GM06990 (cell line): ENCODE measurements around the gene TSPAN9.

Source experiments
- DNase-seq: peaks from one replicate; pipeline ENCODE4 v3.0.0-alpha.2; 2011; ENCODE audit not compliant: insufficient read length; ENCODE audit errors: extremely low read depth
- H3K27me3 ChIP-seq: replicated peaks from 2 replicates; pipeline ENCODE4 v1.6.0; 2011; ENCODE audit warnings: low read length; ENCODE audit not compliant: control insufficient read depth, insufficient read depth
- H3K36me3 ChIP-seq: 2 replicates; pipeline ENCODE4 v1.5.1; 2011; ENCODE audit warnings: low read length; ENCODE audit not compliant: control insufficient read depth, insufficient read depth
- H3K4me3 ChIP-seq: replicated peaks from 2 replicates; pipeline ENCODE4 v1.5.1; 2011; ENCODE audit warnings: low read depth, mild to moderate bottlenecking, control low read depth, low read length
- CTCF ChIP-seq: IDR thresholded peaks from 2 replicates; pipeline ENCODE4 v1.5.1; 2011; ENCODE audit warnings: low read length, control low read depth, mild to moderate bottlenecking, inconsistent platforms; ENCODE audit not compliant: insufficient read depth, poor library complexity, severe bottlenecking

The TSPAN9 gene

GRCh38 chr12:3224530-3224903 is 147.3 kb downstream of the TSPAN9 start:
- Histone ChIP-seq H3K4me3 (no peak overlapping the region), H3K27me3 (no peaks in the 10 kb centered on the region), H3K36me3 (no peaks in the 10 kb centered on the region)
- TF ChIP-seq CTCF: no peak
- no peak for DNase-seq

- Histone ChIP-seq H3K36me3 (no peaks in the 10 kb centered on the region), H3K4me3 (no peak overlapping the region)
- DNase-seq: no peak
Observed at GRCh38 chr12:3225154-3225795, 148.1 kb downstream of the TSPAN9 start.

GRCh38 chr12:3225796-3226180 is 148.6 kb downstream of the TSPAN9 start:
- Histone ChIP-seq H3K4me3 (no peak overlapping the region), H3K27me3 (no peaks in the 10 kb centered on the region), H3K36me3 (no peaks in the 10 kb centered on the region)
- no peak for DNase-seq
- no peak for TF ChIP-seq CTCF

More at GRCh38 chr12:3225154-3225795, 148.1 kb downstream of the TSPAN9 start:
- no peaks in the 10 kb centered on the region for H3K27me3 ChIP-seq
- no peak for TF ChIP-seq CTCF

- H3K36me3 ChIP-seq: no peaks in the 10 kb centered on the region
- H3K27me3 ChIP-seq: no peaks in the 10 kb centered on the region
- no peak for DNase-seq
- no peak overlapping the region for H3K4me3 ChIP-seq
- no peak for TF ChIP-seq CTCF
Observed at GRCh38 chr12:3226264-3226663, 149.1 kb downstream of the TSPAN9 start.

- DNase-seq: no peak
- Histone ChIP-seq H3K36me3 (no peaks in the 10 kb centered on the region), H3K4me3 (no peak overlapping the region), H3K27me3 (no peaks in the 10 kb centered on the region)
- TF ChIP-seq CTCF: peak; percentile 8
Observed at GRCh38 chr12:3227076-3227975, 150.1 kb downstream of the TSPAN9 start.
